ENCODE data around the gene RAPGEF1.

DNA sequence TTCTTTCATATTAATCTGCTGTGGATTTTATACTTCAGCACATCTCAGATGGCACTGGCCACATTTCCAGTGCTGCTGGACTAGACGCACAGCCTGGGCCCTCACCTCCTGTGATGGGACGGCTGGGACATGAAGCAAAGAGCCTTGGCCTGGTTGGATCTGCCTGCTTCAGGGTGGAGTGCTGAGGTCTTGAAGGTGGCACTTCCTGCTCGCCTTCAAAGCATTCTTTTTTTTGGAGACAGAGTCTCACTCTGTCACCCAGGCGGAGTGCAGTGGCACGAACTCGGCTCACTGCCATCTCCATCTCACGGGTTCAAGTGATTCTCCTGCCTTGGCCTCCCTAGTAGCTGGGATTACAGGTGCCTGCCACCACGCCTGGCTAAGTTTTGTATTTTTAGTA lies 73.1 kb downstream of the RAPGEF1 start:
- TF ChIP-seq, protein P1, sequence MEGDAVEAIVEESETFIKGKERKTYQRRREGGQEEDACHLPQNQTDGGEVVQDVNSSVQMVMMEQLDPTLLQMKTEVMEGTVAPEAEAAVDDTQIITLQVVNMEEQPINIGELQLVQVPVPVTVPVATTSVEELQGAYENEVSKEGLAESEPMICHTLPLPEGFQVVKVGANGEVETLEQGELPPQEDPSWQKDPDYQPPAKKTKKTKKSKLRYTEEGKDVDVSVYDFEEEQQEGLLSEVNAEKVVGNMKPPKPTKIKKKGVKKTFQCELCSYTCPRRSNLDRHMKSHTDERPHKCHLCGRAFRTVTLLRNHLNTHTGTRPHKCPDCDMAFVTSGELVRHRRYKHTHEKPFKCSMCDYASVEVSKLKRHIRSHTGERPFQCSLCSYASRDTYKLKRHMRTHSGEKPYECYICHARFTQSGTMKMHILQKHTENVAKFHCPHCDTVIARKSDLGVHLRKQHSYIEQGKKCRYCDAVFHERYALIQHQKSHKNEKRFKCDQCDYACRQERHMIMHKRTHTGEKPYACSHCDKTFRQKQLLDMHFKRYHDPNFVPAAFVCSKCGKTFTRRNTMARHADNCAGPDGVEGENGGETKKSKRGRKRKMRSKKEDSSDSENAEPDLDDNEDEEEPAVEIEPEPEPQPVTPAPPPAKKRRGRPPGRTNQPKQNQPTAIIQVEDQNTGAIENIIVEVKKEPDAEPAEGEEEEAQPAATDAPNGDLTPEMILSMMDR (IDR thresholded peaks at IDR 0.05), result no peak
- TF ChIP-seq POLR2A (IDR thresholded peaks at IDR 0.05) (no peak), EP300 (IDR thresholded peaks at IDR 0.05) (no peak)

All from tibial nerve (tissue), 4 donors.